H1 (cell line): Measurements from ENCODE around the gene UGT2B15. TPM values are rescaled to one million over a fixed set of nuclear protein-coding genes. Genes with fewer than 3 reads are reported as not detected.
"Not testable (repeated sequence)": the region's sequence is repeated elsewhere in the genome, so short reads cannot be mapped to it uniquely, and the experiment has no call there.

Experiments
- CTCF ChIA-PET: fragments of 300-600 bp; sonication (Branson Sonifier 250); formaldehyde crosslinking; loops from one replicate; lab custom pipeline; 2021; ENCODE audit not compliant: partially characterized antibody; lab: Charles Lee
- POLR2A ChIA-PET: fragments of 300-600 bp; sonication (Branson Sonifier 250); formaldehyde crosslinking; loops from one replicate; lab custom pipeline; 2021; ENCODE audit warnings: inconsistent platforms; ENCODE audit not compliant: partially characterized antibody; lab: Charles Lee
- DNase-seq, 2 experiments: peaks; one replicate each; pipeline versions ENCODE4 v3.0.0 to v3.0.0-alpha.2; 2010 to 2022; ENCODE audit warnings: low spot score in 2 of 2, low read depth in 1 of 2, mixed read lengths in 1 of 2
- FAIRE-seq: peaks from 2 replicates; lab custom pipeline; 2011; peaks lifted over from hg19 to GRCh38; lab: Jason Lieb, UNC
- H2AFZ ChIP-seq: 2 replicates; pipeline ENCODE4 v1.8.1; 2012; ENCODE audit warnings: low read length, inconsistent platforms
- H2AK5ac ChIP-seq: 2 replicates; pipeline ENCODE4 v1.6.1; 2013; ENCODE audit warnings: low read depth, low read length
- H2BK120ac ChIP-seq: replicated peaks from 2 replicates; pipeline ENCODE3; 2013; ENCODE audit warnings: low read depth, low read length, inconsistent platforms
- H2BK12ac ChIP-seq: 2 replicates; pipeline ENCODE4 v1.6.1; 2013; ENCODE audit warnings: low read depth, low read length
- H2BK15ac ChIP-seq: 2 replicates; pipeline ENCODE4 v1.6.1; 2013; ENCODE audit warnings: low read length
- H2BK20ac ChIP-seq: 2 replicates; pipeline ENCODE4 v1.6.1; 2013; ENCODE audit warnings: low read length
- H2BK5ac ChIP-seq: 2 replicates; pipeline ENCODE4 v1.6.1; 2013; ENCODE audit warnings: low read depth, low read length
- H3K14ac ChIP-seq: 2 replicates; pipeline ENCODE4 v1.6.1; 2013; ENCODE audit warnings: inconsistent platforms; ENCODE audit not compliant: insufficient read length
- H3K18ac ChIP-seq: 2 replicates; pipeline ENCODE4 v1.6.1; 2013; ENCODE audit warnings: low read length; ENCODE audit errors: extremely low read depth
- H3K23ac ChIP-seq: 2 replicates; pipeline ENCODE4 v1.6.1; 2013; ENCODE audit warnings: inconsistent platforms; ENCODE audit not compliant: insufficient read length
- H3K23me2 ChIP-seq: 2 replicates; pipeline ENCODE4 v1.6.1; 2013; ENCODE audit warnings: low read depth, low read length
- H3K27ac ChIP-seq: 2 replicates; pipeline ENCODE4 v1.6.1; 2011; ENCODE audit warnings: low read depth, low read length, inconsistent platforms
- H3K27me3 ChIP-seq, 4 experiments: replicated peaks in 1 of 4; 1 replicate in 1 of 4; 2 replicates in 3 of 4; pipeline versions ENCODE4 v1.6.1 to v1.8.1; 2011 to 2013; ENCODE audit warnings: low read length in 3 of 4, mild to moderate bottlenecking in 3 of 4, inconsistent platforms in 2 of 4, mixed read lengths in 2 of 4, moderate library complexity in 1 of 4; ENCODE audit not compliant: control insufficient read depth in 3 of 4, insufficient read depth in 3 of 4; ENCODE audit errors: extremely low read depth in 1 of 4
- H3K36me3 ChIP-seq, 4 experiments: 2 replicates each; pipeline versions ENCODE4 v1.6.1 to v1.8.1; 2011 to 2013; ENCODE audit warnings: mild to moderate bottlenecking in 4 of 4, low read length in 3 of 4, moderate library complexity in 2 of 4, control low read depth in 1 of 4, inconsistent platforms in 1 of 4; ENCODE audit not compliant: insufficient read depth in 4 of 4, control insufficient read depth in 2 of 4
- H3K4ac ChIP-seq: replicated peaks from 2 replicates; pipeline ENCODE3; 2013; ENCODE audit warnings: low read length, low read depth, mixed read lengths, inconsistent platforms; ENCODE audit not compliant: insufficient read length
- H3K4me1 ChIP-seq, 4 experiments: replicated peaks in 1 of 4; 1 replicate in 1 of 4; 2 replicates in 3 of 4; pipeline versions ENCODE4 v1.6.1 to v1.8.1; 2011 to 2013; ENCODE audit warnings: low read length in 3 of 4, inconsistent platforms in 2 of 4, mixed read lengths in 1 of 4; ENCODE audit not compliant: insufficient read depth in 4 of 4, control insufficient read depth in 3 of 4
- H3K4me2 ChIP-seq, 2 experiments: 2 replicates each; pipeline versions ENCODE4 v1.6.1 to v1.8.1; 2011 to 2013; ENCODE audit warnings: low read depth in 2 of 2, low read length in 2 of 2, control low read depth in 1 of 2, inconsistent platforms in 1 of 2, mild to moderate bottlenecking in 1 of 2; ENCODE audit not compliant: insufficient read depth in 1 of 2
- H3K4me3 ChIP-seq, 4 experiments: fragments of 200-600, 300-600 bp in 1 of 4; sonication (generic), shearing (Covaris generic), sonication (Bioruptor Twin) in 1 of 4; 2 replicates each; pipeline versions ENCODE4 v1.5.1 to v1.8.1; 2011 to 2016; ENCODE audit warnings: low read length in 4 of 4, low read depth in 3 of 4, control low read depth in 2 of 4, inconsistent platforms in 2 of 4, mild to moderate bottlenecking in 2 of 4, mixed read lengths in 1 of 4, moderate library complexity in 1 of 4; ENCODE audit not compliant: insufficient read depth in 2 of 4; ENCODE audit errors: extremely low read depth in 1 of 4
- H3K56ac ChIP-seq: replicated peaks from 2 replicates; pipeline ENCODE3; 2013; ENCODE audit warnings: low read depth, mild to moderate bottlenecking, mixed read lengths, low read length, inconsistent platforms; ENCODE audit not compliant: insufficient read length
- H3K79me1 ChIP-seq: 2 replicates; pipeline ENCODE4 v1.6.1; 2013; ENCODE audit warnings: low read depth, low read length, control low read depth
- H3K79me2 ChIP-seq, 2 experiments: 2 replicates each; pipeline versions ENCODE4 v1.6.1 to v1.8.1; 2012 to 2013; ENCODE audit warnings: low read length in 2 of 2, mild to moderate bottlenecking in 2 of 2, inconsistent platforms in 1 of 2; ENCODE audit not compliant: insufficient read depth in 2 of 2, control insufficient read depth in 1 of 2
- H3K9ac ChIP-seq, 4 experiments: replicated peaks in 1 of 4; 1 replicate in 1 of 4; 2 replicates in 3 of 4; pipeline versions ENCODE4 v1.6.1 to v1.8.1; 2011 to 2013; ENCODE audit warnings: low read depth in 3 of 4, low read length in 3 of 4, control low read depth in 2 of 4, mild to moderate bottlenecking in 2 of 4, moderate library complexity in 2 of 4, inconsistent platforms in 1 of 4; ENCODE audit errors: extremely low read depth in 1 of 4
- H3K9me3 ChIP-seq, 2 experiments: 2 replicates each; pipeline versions ENCODE4 v1.6.1 to v1.8.1; 2012 to 2013; ENCODE audit warnings: mild to moderate bottlenecking in 2 of 2, moderate library complexity in 2 of 2, control low read depth in 1 of 2, inconsistent platforms in 1 of 2, low read depth in 1 of 2, low read length in 1 of 2, mixed read lengths in 1 of 2; ENCODE audit not compliant: insufficient read depth in 2 of 2
- H4K20me1 ChIP-seq, 2 experiments: replicated peaks in 1 of 2; 2 replicates each; pipeline versions ENCODE3 to v1.8.1; 2011 to 2013; ENCODE audit warnings: inconsistent platforms in 2 of 2, low read length in 2 of 2, mild to moderate bottlenecking in 1 of 2; ENCODE audit not compliant: insufficient read depth in 2 of 2, control insufficient read depth in 1 of 2
- H4K5ac ChIP-seq: 2 replicates; pipeline ENCODE4 v1.6.1; 2013; ENCODE audit warnings: low read length, low read depth, mixed read lengths, inconsistent platforms; ENCODE audit not compliant: insufficient read length
- H4K8ac ChIP-seq: 2 replicates; pipeline ENCODE4 v1.8.0; 2013; ENCODE audit warnings: mild to moderate bottlenecking, moderate library complexity, low read length, inconsistent platforms; ENCODE audit not compliant: insufficient read depth; ENCODE audit errors: extremely low read depth
- H4K91ac ChIP-seq: replicated peaks from 2 replicates; pipeline ENCODE3; 2013; ENCODE audit warnings: low read length, mixed read lengths, inconsistent platforms; ENCODE audit not compliant: insufficient read length
- WGBS, 2 experiments: shearing (Covaris generic) in 1 of 2; methylation state at CpG; one replicate each; pipeline versions ENCODE4 v1.1.6 to v1.1.7; 2013 to 2015; ENCODE audit warnings: low lambda C conversion rate in 2 of 2, mixed read lengths in 2 of 2, inconsistent platforms in 1 of 2, low coverage in 1 of 2, missing lambda C conversion rate in 1 of 2; ENCODE audit not compliant: insufficient replicate concordance in 2 of 2, insufficient coverage in 1 of 2, insufficient read length in 1 of 2; ENCODE audit errors: extremely low coverage in 1 of 2, missing lambda C conversion rate in 1 of 2; 5-methylcytosine and 5-hydroxymethylcytosine counted together
- polyA plus RNA-seq, 7 experiments: library from polyadenylated mRNA; depleted of rRNA in 3 of 7; stranded (reverse) in 5 of 7; unstranded in 2 of 7; fragments of >200 nt in 5 of 7; fragments of 200-250 nt in 2 of 7; gene quantifications; 1 replicate in 5 of 7; 2 replicates in 1 of 7; 4 replicates in 1 of 7; pipeline versions ENCODE4 v1.2.1 to v1.2.3, GENCODE V29; 2011 to 2013; ENCODE audit warnings: missing spikeins in 2 of 7, mixed read lengths in 2 of 7
- total RNA-seq: library from RNA; stranded (reverse); fragmentation: NEBNext Ultra II Directional; extraction: Animal tissue kit (Norgen Biotek cat#: 25700); gene quantifications from 2 replicates; pipeline ENCODE4 v1.2.1, GENCODE V29; 2021

The UGT2B15 gene
- total and polyA plus RNA-seq, 2 of the 8 experiments (the other 6 are each of a cell fraction or from before 2014, with no cell fraction given) = not detected

GRCh38 chr4:68622731-68623130 lies 47.7 kb downstream of the UGT2B15 start:
- H3K4ac ChIP-seq, H3K56ac ChIP-seq, H4K8ac ChIP-seq, H2AK5ac ChIP-seq, H3K23ac ChIP-seq, H3K23me2 ChIP-seq, H3K4me1 ChIP-seq, H4K5ac ChIP-seq, H3K79me1 ChIP-seq, DNase-seq, CTCF ChIA-PET, H2AFZ ChIP-seq, H3K4me3 ChIP-seq, H2BK15ac ChIP-seq, H3K18ac ChIP-seq, H3K36me3 ChIP-seq, H2BK5ac ChIP-seq, H2BK12ac ChIP-seq, H2BK20ac ChIP-seq, H4K91ac ChIP-seq, H2BK120ac ChIP-seq, H3K27me3 ChIP-seq, H3K79me2 ChIP-seq, POLR2A ChIA-PET, H3K4me2 ChIP-seq, H3K9ac ChIP-seq, H3K14ac ChIP-seq, H3K27ac ChIP-seq, H3K9me3 ChIP-seq, H4K20me1 ChIP-seq, FAIRE-seq: not testable (repeated sequence)
- WGBS, 2 experiments = 93% methylated on average over 2 of the region's 2 CpGs; no CpG with 5 or more reads in 1 of the 2 experiments
